ENCODE results near the gene HCRT.

The HCRT gene

DNA sequence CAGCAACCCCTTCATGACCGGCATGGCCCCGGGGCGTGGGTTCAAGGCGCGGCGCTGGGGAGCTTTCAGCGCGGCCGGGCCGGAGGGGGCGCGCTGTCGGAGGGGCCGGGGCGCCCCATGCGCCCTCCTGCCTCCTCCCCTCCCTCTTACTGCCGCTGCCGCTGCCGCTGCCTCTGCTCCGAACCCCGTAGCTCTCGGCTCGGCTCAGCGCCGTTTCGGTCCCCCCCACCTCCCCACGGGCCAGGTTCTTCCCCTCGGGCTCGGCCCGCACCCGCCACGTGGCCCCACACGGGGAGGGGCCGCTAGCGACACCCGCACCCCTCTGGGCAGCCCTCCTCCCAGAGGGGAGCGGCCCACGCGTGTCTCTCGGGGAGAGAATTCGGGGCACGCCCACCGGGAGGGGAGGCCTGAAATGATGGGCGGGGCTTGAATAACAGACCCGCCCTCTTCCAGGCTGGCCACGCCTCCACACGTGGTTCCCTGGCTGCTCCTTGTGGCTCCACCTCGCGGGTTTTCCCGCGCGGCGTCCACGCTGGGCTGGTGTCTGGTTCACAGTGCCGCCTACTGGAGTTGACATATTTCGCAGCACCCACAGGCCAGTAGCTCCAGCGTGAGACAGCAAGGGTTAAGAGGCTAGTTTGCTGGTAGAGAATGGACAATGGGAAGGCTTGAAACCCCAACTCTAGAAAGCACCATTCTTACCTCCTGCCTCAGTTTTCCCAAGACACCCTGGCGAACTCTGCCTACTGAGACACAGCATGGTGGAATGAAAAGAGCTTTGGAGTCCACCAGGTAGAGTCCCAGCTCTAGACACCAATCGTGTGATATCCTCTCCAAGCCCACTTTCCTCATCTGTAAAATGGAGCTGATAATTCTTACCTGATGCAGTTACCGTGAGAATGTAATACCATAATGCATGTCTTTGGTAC lies 4.1 kb downstream of the HCRT start, which contains the start of gene KCNH4:
TSS of gene KCNH4 (minus strand) at position 221 of the 929 bp plus-strand sequence. CDS start at position 24, 197 bp downstream.
- peak within 1 kb of the TSS; percentile 79 for H3K4me2 ChIP-seq
- H3K4me3 ChIP-seq = peak within 1 kb of the TSS; percentile 62
- H3K27me3 ChIP-seq = peaks cover 67% of the 10 kb centered on the region

DNA sequence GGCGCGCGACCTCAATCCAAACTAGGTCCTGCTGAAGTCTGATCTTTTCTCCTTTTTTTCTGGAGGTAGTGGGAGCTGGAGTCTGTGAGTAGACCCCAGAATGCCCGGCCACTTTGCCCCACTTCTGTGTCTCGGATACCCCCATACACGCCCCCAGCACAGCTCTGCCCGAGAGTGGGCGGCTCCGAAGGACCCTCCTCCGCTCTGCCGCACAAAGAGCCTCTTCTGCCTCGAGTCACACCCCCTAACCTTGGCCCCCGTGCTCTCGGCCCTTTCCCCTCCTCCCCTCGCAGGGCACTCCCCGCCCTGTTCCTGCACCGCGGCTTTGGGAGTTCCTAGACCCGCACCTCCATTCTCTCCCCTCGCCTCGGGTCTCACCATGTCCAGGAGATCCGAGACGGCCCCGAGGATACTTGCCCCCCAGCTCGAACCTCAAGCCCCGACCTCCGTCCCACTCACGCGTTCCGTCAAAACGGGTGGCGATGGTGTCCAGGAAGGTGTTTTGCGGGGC lies 4.8 kb downstream of the HCRT start:
- Histone ChIP-seq H3K9me3 (no peaks in the 10 kb centered on the region), H3K36me3 (no peaks in the 10 kb centered on the region), H4K20me1 (peaks cover 11% of the 10 kb centered on the region; the same call in 1 of the 2 replicates), H3K9ac (no peak overlapping the region; the same call in 1 of the 2 replicates), H3K4me1 (peaks cover 38% of the 10 kb centered on the region), H3K27me3 (peaks cover 67% of the 10 kb centered on the region), H3K27ac (no peak overlapping the region), H3K4me2 (peak overlapping the region; percentile 79), H3K4me3 (peak overlapping the region; percentile 62)
- TF ChIP-seq Cebpa-rat (IDR thresholded peaks at IDR 0.05) = no peak

More for the DNA sequence above, 4.1 kb downstream of the HCRT start, which contains the start of gene KCNH4:
- peaks cover 11% of the 10 kb centered on the region; the same call in 1 of the 2 replicates for H4K20me1 ChIP-seq
- H3K9me3 ChIP-seq = no peaks in the 10 kb centered on the region
- H3K9ac ChIP-seq = no peak within 1 kb of the TSS; the same call in 1 of the 2 replicates
- H3K4me1 ChIP-seq = peaks cover 38% of the 10 kb centered on the region
- H3K27ac ChIP-seq = no peak within 1 kb of the TSS
- no peak for TF ChIP-seq Cebpa-rat (IDR thresholded peaks at IDR 0.05)
- no peaks in the 10 kb centered on the region for H3K36me3 ChIP-seq

DNA sequence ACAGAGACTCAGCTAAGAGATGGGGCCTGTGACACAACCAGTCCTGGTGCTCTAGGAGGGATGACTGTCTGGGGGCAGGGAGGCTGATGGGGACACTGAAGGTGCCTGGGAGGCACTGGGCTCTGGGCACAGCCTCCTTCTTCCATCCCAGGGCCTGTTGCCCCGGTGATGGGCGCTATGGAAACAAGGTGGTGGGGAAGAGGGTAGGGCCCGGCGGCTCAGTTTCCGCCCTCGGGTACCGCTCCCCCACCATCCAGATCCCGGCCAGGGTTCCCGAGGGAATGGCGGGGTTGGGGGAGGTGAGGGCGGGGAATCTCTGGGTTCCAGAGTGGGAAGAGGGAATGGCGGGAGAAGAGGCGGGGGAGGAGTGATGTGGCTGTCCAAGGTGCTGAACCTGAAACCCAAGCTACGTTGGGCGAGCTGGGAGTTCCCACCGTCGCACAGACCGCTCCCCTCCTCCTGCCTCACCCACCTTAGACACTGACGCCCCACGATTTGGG lies 5.3 kb downstream of the HCRT start:
- peaks cover 66% of the 10 kb centered on the region for H3K27me3 ChIP-seq
- peaks cover 11% of the 10 kb centered on the region; the same call in 1 of the 2 replicates for H4K20me1 ChIP-seq
- no peak overlapping the region for H3K27ac ChIP-seq
- no peaks in the 10 kb centered on the region for H3K36me3 ChIP-seq
- no peak overlapping the region for H3K4me3 ChIP-seq
- no peaks in the 10 kb centered on the region for H3K9me3 ChIP-seq
- no peak overlapping the region for H3K4me2 ChIP-seq
- H3K9ac ChIP-seq = no peak overlapping the region
- TF ChIP-seq Cebpa-rat (IDR thresholded peaks at IDR 0.05) = no peak
- H3K4me1 ChIP-seq = peaks cover 37% of the 10 kb centered on the region

DNA sequence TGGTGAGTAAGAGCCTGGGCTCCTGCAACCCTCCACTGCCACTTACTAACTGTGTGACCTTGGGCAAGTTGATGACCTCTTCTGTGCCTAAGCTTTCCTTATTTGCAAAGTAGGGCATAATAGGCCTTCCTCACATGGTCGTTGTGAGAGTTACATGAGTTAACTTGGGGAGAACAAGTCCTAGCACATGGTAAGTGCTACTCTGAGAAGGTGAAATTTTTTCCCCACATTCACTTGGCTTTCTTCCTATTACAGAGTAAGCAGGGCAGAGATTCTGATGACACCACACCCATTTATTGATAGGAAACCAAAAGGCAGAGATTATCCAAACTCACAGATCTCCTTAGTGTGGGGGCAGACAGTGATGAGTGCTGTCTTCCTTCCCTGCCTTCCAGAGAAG lies 5.9 kb downstream of the HCRT start:
- H4K20me1 ChIP-seq = peaks cover 11% of the 10 kb centered on the region; the same call in 1 of the 2 replicates
- peaks cover 60% of the 10 kb centered on the region for H3K27me3 ChIP-seq
- no peak overlapping the region for H3K27ac ChIP-seq
- H3K4me2 ChIP-seq = no peak overlapping the region
- H3K4me3 ChIP-seq = no peak overlapping the region
- no peak for TF ChIP-seq Cebpa-rat (IDR thresholded peaks at IDR 0.05)
- H3K9me3 ChIP-seq = no peaks in the 10 kb centered on the region
- H3K4me1 ChIP-seq = peaks cover 33% of the 10 kb centered on the region
- H3K36me3 ChIP-seq = no peaks in the 10 kb centered on the region
- H3K9ac ChIP-seq = no peak overlapping the region

DNA sequence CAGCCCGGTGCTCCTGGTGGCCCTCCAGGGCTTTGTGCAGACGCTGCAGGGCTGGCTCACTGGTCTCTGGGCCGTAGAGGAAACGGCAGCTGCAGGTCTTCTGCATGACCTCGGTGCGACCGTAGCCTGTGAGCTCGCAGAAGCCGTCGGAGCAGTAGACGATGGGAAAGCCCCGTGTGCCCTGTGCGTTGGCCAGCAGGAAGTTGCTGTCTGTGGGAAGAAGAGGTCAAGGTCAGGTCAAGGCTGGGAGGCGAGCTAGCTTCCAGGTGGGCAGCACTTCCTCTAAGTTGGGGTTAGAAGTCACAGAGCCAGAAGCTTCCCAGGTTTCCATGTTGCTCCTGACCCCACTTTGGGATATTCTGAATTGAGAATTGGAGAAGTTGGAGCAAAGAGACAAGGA lies 6.4 kb downstream of the HCRT start:
- H3K4me3 ChIP-seq = no peak overlapping the region
- H3K9ac ChIP-seq = no peak overlapping the region
- H3K27ac ChIP-seq = no peak overlapping the region
- H3K9me3 ChIP-seq = no peaks in the 10 kb centered on the region
- H3K36me3 ChIP-seq = no peaks in the 10 kb centered on the region
- peaks cover 60% of the 10 kb centered on the region for H3K27me3 ChIP-seq
- TF ChIP-seq Cebpa-rat (IDR thresholded peaks at IDR 0.05) = no peak
- no peak overlapping the region for H3K4me2 ChIP-seq
- H3K4me1 ChIP-seq = peaks cover 35% of the 10 kb centered on the region
- H4K20me1 ChIP-seq = peaks cover 11% of the 10 kb centered on the region; the same call in 1 of the 2 replicates

DNA sequence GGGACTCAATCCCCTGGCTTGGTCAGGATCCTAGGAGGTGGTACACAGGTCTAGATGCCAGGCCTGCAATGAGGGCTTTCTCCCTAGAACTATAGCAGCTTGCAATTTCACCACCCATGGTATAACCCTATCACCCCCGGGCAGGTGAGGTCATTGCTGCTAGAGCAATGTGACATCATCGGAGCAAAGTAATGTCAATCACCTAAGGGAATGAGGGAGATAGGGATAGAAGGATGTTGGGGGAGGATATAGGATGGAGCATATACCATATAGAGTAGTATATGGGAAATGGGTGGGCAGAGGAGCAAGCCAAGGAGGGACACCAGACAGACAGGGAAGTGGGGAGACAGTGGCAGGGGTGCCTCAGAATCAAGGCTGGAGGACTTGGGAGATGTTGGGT lies 7.6 kb downstream of the HCRT start:
- no peak for TF ChIP-seq Cebpa-rat (IDR thresholded peaks at IDR 0.05)
- Histone ChIP-seq H3K4me1 (peaks cover 24% of the 10 kb centered on the region), H3K27me3 (peaks cover 49% of the 10 kb centered on the region), H3K9me3 (no peaks in the 10 kb centered on the region), H4K20me1 (peaks cover 11% of the 10 kb centered on the region; the same call in 1 of the 2 replicates), H3K4me3 (no peak overlapping the region), H3K4me2 (no peak overlapping the region), H3K9ac (no peak overlapping the region), H3K36me3 (no peaks in the 10 kb centered on the region), H3K27ac (no peak overlapping the region)

DNA sequence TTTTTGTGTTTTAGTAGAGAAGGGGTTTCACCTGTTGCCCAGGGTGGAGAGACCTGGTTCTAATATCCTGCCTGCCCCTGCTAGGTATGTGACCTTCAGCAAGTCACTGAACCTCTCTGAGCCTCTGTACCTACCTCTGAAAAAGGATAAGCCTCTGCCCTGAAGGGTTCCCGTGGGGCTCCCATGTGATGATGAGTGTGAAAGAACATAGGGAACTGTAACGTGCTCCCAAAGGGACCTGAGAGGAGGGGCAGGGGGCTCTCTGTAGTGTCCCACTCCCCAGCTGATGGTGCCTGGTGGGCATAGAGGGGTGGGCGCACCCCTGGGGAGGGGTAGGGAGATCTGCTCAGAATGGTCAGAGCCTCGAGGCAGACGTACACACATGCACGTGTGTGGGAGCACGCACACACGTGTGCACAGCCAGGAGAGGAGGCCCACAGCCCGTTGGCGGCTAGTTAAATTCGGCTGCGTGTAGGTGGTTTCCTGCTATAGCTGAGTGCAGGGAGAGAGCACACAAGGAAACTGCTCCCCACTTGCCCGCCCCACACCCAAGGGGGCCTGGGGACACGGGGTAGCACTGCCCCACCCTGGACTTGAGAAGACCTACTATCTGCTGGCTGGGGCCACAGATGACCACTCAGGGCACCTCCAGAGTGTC lies 11.0 kb downstream of the HCRT start:
- peaks cover 15% of the 10 kb centered on the region for H3K27me3 ChIP-seq
- H3K4me2 ChIP-seq = 0 out of 2 replicates have a peak overlapping the region, but pooled peaks have one; percentile 8
- H3K27ac ChIP-seq = no peak overlapping the region
- no peaks in the 10 kb centered on the region for H3K9me3 ChIP-seq
- H3K9ac ChIP-seq = no peak overlapping the region
- no peak for TF ChIP-seq Cebpa-rat (IDR thresholded peaks at IDR 0.05)
- H4K20me1 ChIP-seq = no peaks in the 10 kb centered on the region
- H3K4me3 ChIP-seq = no peak overlapping the region
- no peaks in the 10 kb centered on the region for H3K36me3 ChIP-seq
- peaks cover 6% of the 10 kb centered on the region; the same call in 1 of the 2 replicates for H3K4me1 ChIP-seq

DNA sequence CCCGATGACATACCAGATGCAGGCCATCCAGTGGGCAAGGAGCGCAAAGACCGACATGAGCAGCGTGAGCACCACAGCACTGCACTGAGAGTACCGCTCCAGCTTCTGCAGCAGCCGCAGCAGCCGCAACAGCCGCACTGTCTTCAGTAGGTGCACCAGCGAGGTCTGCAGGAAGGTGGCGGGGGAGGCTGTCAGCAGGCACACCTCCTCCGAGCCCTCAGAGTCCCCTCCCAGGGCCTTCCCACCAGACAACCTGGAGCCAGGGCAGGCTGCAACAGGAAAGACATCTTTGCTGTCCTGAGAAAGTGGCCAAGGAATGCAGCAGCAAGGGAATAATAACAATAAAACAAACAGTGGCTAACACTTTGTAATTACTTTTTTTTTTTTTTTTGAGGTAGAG lies 13.4 kb downstream of the HCRT start:
- no peaks in the 10 kb centered on the region for H4K20me1 ChIP-seq
- no peak overlapping the region for H3K27ac ChIP-seq
- no peaks in the 10 kb centered on the region for H3K36me3 ChIP-seq
- no peak for TF ChIP-seq Cebpa-rat (IDR thresholded peaks at IDR 0.05)
- H3K9ac ChIP-seq = no peak overlapping the region
- peaks cover 6% of the 10 kb centered on the region; the same call in 1 of the 2 replicates for H3K4me1 ChIP-seq
- H3K9me3 ChIP-seq = no peaks in the 10 kb centered on the region
- no peak overlapping the region for H3K4me3 ChIP-seq
- H3K4me2 ChIP-seq = no peak overlapping the region
- H3K27me3 ChIP-seq = no peaks in the 10 kb centered on the region

DNA sequence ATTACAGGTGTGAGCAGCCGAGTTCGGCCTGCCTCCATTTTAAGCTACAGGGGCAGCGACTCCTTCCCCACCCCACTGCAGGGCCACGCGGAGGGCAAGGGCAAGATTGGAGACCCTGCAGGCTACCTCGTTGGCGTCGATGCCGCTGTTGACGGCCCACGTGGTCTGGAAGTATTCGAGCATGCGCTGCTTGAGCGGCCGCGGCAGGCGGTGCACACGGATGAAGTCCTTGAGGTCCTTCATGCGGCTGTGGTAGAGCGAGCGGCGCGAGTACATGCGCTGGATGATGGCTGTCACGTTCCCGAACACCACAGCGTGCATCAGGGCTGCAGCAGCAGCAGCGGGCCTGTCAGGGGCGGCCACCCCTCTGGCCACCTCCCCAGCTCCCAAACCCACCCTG lies 15.9 kb downstream of the HCRT start:
- no peaks in the 10 kb centered on the region for H4K20me1 ChIP-seq
- no peak overlapping the region for H3K9ac ChIP-seq
- no peaks in the 10 kb centered on the region for H3K36me3 ChIP-seq
- no peaks in the 10 kb centered on the region for H3K9me3 ChIP-seq
- no peak overlapping the region for H3K27ac ChIP-seq
- TF ChIP-seq Cebpa-rat (IDR thresholded peaks at IDR 0.05) = no peak
- no peak overlapping the region for H3K4me2 ChIP-seq
- H3K27me3 ChIP-seq = no peaks in the 10 kb centered on the region
- peaks cover 4% of the 10 kb centered on the region; the same call in 1 of the 2 replicates for H3K4me1 ChIP-seq
- no peak overlapping the region for H3K4me3 ChIP-seq

Data from BLaER1 (cell line).